H1 (cell line): ENCODE measurements around the gene ABHD15. TPM values are rescaled to one million over a fixed set of nuclear protein-coding genes. Genes with fewer than 3 reads are reported as not detected.

ENCODE experiments used
- CTCF ChIA-PET: fragments of 300-600 bp; sonication (Branson Sonifier 250); formaldehyde crosslinking; loops from one replicate; lab custom pipeline; 2021; ENCODE audit not compliant: partially characterized antibody; lab: Charles Lee
- POLR2A ChIA-PET: fragments of 300-600 bp; sonication (Branson Sonifier 250); formaldehyde crosslinking; loops from one replicate; lab custom pipeline; 2021; ENCODE audit warnings: inconsistent platforms; ENCODE audit not compliant: partially characterized antibody; lab: Charles Lee
- DNase-seq, 2 experiments: peaks; one replicate each; pipeline versions ENCODE4 v3.0.0 to v3.0.0-alpha.2; 2010 to 2022; ENCODE audit warnings: low spot score in 2 of 2, low read depth in 1 of 2, mixed read lengths in 1 of 2
- FAIRE-seq: peaks from 2 replicates; lab custom pipeline; 2011; peaks lifted over from hg19 to GRCh38; lab: Jason Lieb, UNC
- H2AFZ ChIP-seq: 2 replicates; pipeline ENCODE4 v1.8.1; 2012; ENCODE audit warnings: low read length, inconsistent platforms
- H2AK5ac ChIP-seq: 2 replicates; pipeline ENCODE4 v1.6.1; 2013; ENCODE audit warnings: low read depth, low read length
- H2BK120ac ChIP-seq: replicated peaks from 2 replicates; pipeline ENCODE3; 2013; ENCODE audit warnings: low read depth, low read length, inconsistent platforms
- H2BK12ac ChIP-seq: 2 replicates; pipeline ENCODE4 v1.6.1; 2013; ENCODE audit warnings: low read depth, low read length
- H2BK15ac ChIP-seq: 2 replicates; pipeline ENCODE4 v1.6.1; 2013; ENCODE audit warnings: low read length
- H2BK20ac ChIP-seq: 2 replicates; pipeline ENCODE4 v1.6.1; 2013; ENCODE audit warnings: low read length
- H2BK5ac ChIP-seq: 2 replicates; pipeline ENCODE4 v1.6.1; 2013; ENCODE audit warnings: low read depth, low read length
- H3K14ac ChIP-seq: 2 replicates; pipeline ENCODE4 v1.6.1; 2013; ENCODE audit warnings: inconsistent platforms; ENCODE audit not compliant: insufficient read length
- H3K18ac ChIP-seq: 2 replicates; pipeline ENCODE4 v1.6.1; 2013; ENCODE audit warnings: low read length; ENCODE audit errors: extremely low read depth
- H3K23ac ChIP-seq: 2 replicates; pipeline ENCODE4 v1.6.1; 2013; ENCODE audit warnings: inconsistent platforms; ENCODE audit not compliant: insufficient read length
- H3K23me2 ChIP-seq: 2 replicates; pipeline ENCODE4 v1.6.1; 2013; ENCODE audit warnings: low read depth, low read length
- H3K27ac ChIP-seq: 2 replicates; pipeline ENCODE4 v1.6.1; 2011; ENCODE audit warnings: low read depth, low read length, inconsistent platforms
- H3K27me3 ChIP-seq, 4 experiments: replicated peaks in 1 of 4; 1 replicate in 1 of 4; 2 replicates in 3 of 4; pipeline versions ENCODE4 v1.6.1 to v1.8.1; 2011 to 2013; ENCODE audit warnings: low read length in 3 of 4, mild to moderate bottlenecking in 3 of 4, inconsistent platforms in 2 of 4, mixed read lengths in 2 of 4, moderate library complexity in 1 of 4; ENCODE audit not compliant: control insufficient read depth in 3 of 4, insufficient read depth in 3 of 4; ENCODE audit errors: extremely low read depth in 1 of 4
- H3K36me3 ChIP-seq, 4 experiments: 2 replicates each; pipeline versions ENCODE4 v1.6.1 to v1.8.1; 2011 to 2013; ENCODE audit warnings: mild to moderate bottlenecking in 4 of 4, low read length in 3 of 4, moderate library complexity in 2 of 4, control low read depth in 1 of 4, inconsistent platforms in 1 of 4; ENCODE audit not compliant: insufficient read depth in 4 of 4, control insufficient read depth in 2 of 4
- H3K4ac ChIP-seq: replicated peaks from 2 replicates; pipeline ENCODE3; 2013; ENCODE audit warnings: low read length, low read depth, mixed read lengths, inconsistent platforms; ENCODE audit not compliant: insufficient read length
- H3K4me1 ChIP-seq, 4 experiments: replicated peaks in 1 of 4; 1 replicate in 1 of 4; 2 replicates in 3 of 4; pipeline versions ENCODE4 v1.6.1 to v1.8.1; 2011 to 2013; ENCODE audit warnings: low read length in 3 of 4, inconsistent platforms in 2 of 4, mixed read lengths in 1 of 4; ENCODE audit not compliant: insufficient read depth in 4 of 4, control insufficient read depth in 3 of 4
- H3K4me2 ChIP-seq, 2 experiments: 2 replicates each; pipeline versions ENCODE4 v1.6.1 to v1.8.1; 2011 to 2013; ENCODE audit warnings: low read depth in 2 of 2, low read length in 2 of 2, control low read depth in 1 of 2, inconsistent platforms in 1 of 2, mild to moderate bottlenecking in 1 of 2; ENCODE audit not compliant: insufficient read depth in 1 of 2
- H3K4me3 ChIP-seq, 4 experiments: fragments of 200-600, 300-600 bp in 1 of 4; sonication (generic), shearing (Covaris generic), sonication (Bioruptor Twin) in 1 of 4; 2 replicates each; pipeline versions ENCODE4 v1.5.1 to v1.8.1; 2011 to 2016; ENCODE audit warnings: low read length in 4 of 4, low read depth in 3 of 4, control low read depth in 2 of 4, inconsistent platforms in 2 of 4, mild to moderate bottlenecking in 2 of 4, mixed read lengths in 1 of 4, moderate library complexity in 1 of 4; ENCODE audit not compliant: insufficient read depth in 2 of 4; ENCODE audit errors: extremely low read depth in 1 of 4
- H3K56ac ChIP-seq: replicated peaks from 2 replicates; pipeline ENCODE3; 2013; ENCODE audit warnings: low read depth, mild to moderate bottlenecking, mixed read lengths, low read length, inconsistent platforms; ENCODE audit not compliant: insufficient read length
- H3K79me1 ChIP-seq: 2 replicates; pipeline ENCODE4 v1.6.1; 2013; ENCODE audit warnings: low read depth, low read length, control low read depth
- H3K79me2 ChIP-seq, 2 experiments: 2 replicates each; pipeline versions ENCODE4 v1.6.1 to v1.8.1; 2012 to 2013; ENCODE audit warnings: low read length in 2 of 2, mild to moderate bottlenecking in 2 of 2, inconsistent platforms in 1 of 2; ENCODE audit not compliant: insufficient read depth in 2 of 2, control insufficient read depth in 1 of 2
- H3K9ac ChIP-seq, 4 experiments: replicated peaks in 1 of 4; 1 replicate in 1 of 4; 2 replicates in 3 of 4; pipeline versions ENCODE4 v1.6.1 to v1.8.1; 2011 to 2013; ENCODE audit warnings: low read depth in 3 of 4, low read length in 3 of 4, control low read depth in 2 of 4, mild to moderate bottlenecking in 2 of 4, moderate library complexity in 2 of 4, inconsistent platforms in 1 of 4; ENCODE audit errors: extremely low read depth in 1 of 4
- H3K9me3 ChIP-seq, 2 experiments: 2 replicates each; pipeline versions ENCODE4 v1.6.1 to v1.8.1; 2012 to 2013; ENCODE audit warnings: mild to moderate bottlenecking in 2 of 2, moderate library complexity in 2 of 2, control low read depth in 1 of 2, inconsistent platforms in 1 of 2, low read depth in 1 of 2, low read length in 1 of 2, mixed read lengths in 1 of 2; ENCODE audit not compliant: insufficient read depth in 2 of 2
- H4K20me1 ChIP-seq, 2 experiments: replicated peaks in 1 of 2; 2 replicates each; pipeline versions ENCODE3 to v1.8.1; 2011 to 2013; ENCODE audit warnings: inconsistent platforms in 2 of 2, low read length in 2 of 2, mild to moderate bottlenecking in 1 of 2; ENCODE audit not compliant: insufficient read depth in 2 of 2, control insufficient read depth in 1 of 2
- H4K5ac ChIP-seq: 2 replicates; pipeline ENCODE4 v1.6.1; 2013; ENCODE audit warnings: low read length, low read depth, mixed read lengths, inconsistent platforms; ENCODE audit not compliant: insufficient read length
- H4K8ac ChIP-seq: 2 replicates; pipeline ENCODE4 v1.8.0; 2013; ENCODE audit warnings: mild to moderate bottlenecking, moderate library complexity, low read length, inconsistent platforms; ENCODE audit not compliant: insufficient read depth; ENCODE audit errors: extremely low read depth
- H4K91ac ChIP-seq: replicated peaks from 2 replicates; pipeline ENCODE3; 2013; ENCODE audit warnings: low read length, mixed read lengths, inconsistent platforms; ENCODE audit not compliant: insufficient read length
- EGR1 ChIP-seq: IDR thresholded peaks from 2 replicates; pipeline ENCODE4 v1.6.1; 2011; ENCODE audit warnings: low read depth, low read length, borderline replicate concordance
- EP300 ChIP-seq, 2 experiments: IDR thresholded peaks; 1 replicate in 1 of 2; 2 replicates in 1 of 2; pipeline ENCODE4 v1.6.1; 2011 to 2012; ENCODE audit warnings: low read depth in 2 of 2, low read length in 2 of 2, mild to moderate bottlenecking in 2 of 2, borderline replicate concordance in 1 of 2, inconsistent platforms in 1 of 2, moderate library complexity in 1 of 2
- EZH2 ChIP-seq: fragments of 200-600 bp; sonication (generic); IDR thresholded peaks from 2 replicates; pipeline ENCODE4 v1.7.1; 2012; ENCODE audit warnings: low read depth, mild to moderate bottlenecking, moderate library complexity, low read length, inconsistent platforms; ENCODE audit not compliant: severe bottlenecking
- JUN ChIP-seq: IDR thresholded peaks from 2 replicates; pipeline ENCODE4 v1.6.1; 2011; ENCODE audit warnings: low read depth, mild to moderate bottlenecking, improper control_type of control experiment, low read length
- KDM4A ChIP-seq: IDR thresholded peaks from one replicate; pipeline ENCODE4 v1.7.1; 2012; ENCODE audit warnings: low read depth, mild to moderate bottlenecking, moderate library complexity, low read length, inconsistent platforms; ENCODE audit not compliant: severe bottlenecking
- KDM5A ChIP-seq: fragments of 200-600 bp; IDR thresholded peaks from 2 replicates; pipeline ENCODE4 v1.7.1; 2012; ENCODE audit warnings: mild to moderate bottlenecking, low read length, inconsistent platforms, mixed read lengths
- NRF1 ChIP-seq: IDR thresholded peaks from 2 replicates; pipeline ENCODE4 v1.6.1; 2011; ENCODE audit warnings: mild to moderate bottlenecking, low read depth, low read length, improper control_type of control experiment
- POLR2AphosphoS5 ChIP-seq: IDR thresholded peaks from 2 replicates; pipeline ENCODE4 v1.6.1; 2011; ENCODE audit warnings: low read depth, low read length
- SP2 ChIP-seq: IDR thresholded peaks from 2 replicates; pipeline ENCODE4 v1.6.1; 2012; ENCODE audit warnings: mild to moderate bottlenecking, low read length, inconsistent platforms
- SUZ12 ChIP-seq: fragments of 200-600 bp; sonication (generic); IDR thresholded peaks from 2 replicates; pipeline ENCODE4 v1.6.1; 2012; ENCODE audit warnings: mild to moderate bottlenecking, inconsistent platforms, low read length, moderate library complexity, mixed read lengths
- WGBS, 2 experiments: shearing (Covaris generic) in 1 of 2; methylation state at CpG; one replicate each; pipeline versions ENCODE4 v1.1.6 to v1.1.7; 2013 to 2015; ENCODE audit warnings: low lambda C conversion rate in 2 of 2, mixed read lengths in 2 of 2, inconsistent platforms in 1 of 2, low coverage in 1 of 2, missing lambda C conversion rate in 1 of 2; ENCODE audit not compliant: insufficient replicate concordance in 2 of 2, insufficient coverage in 1 of 2, insufficient read length in 1 of 2; ENCODE audit errors: extremely low coverage in 1 of 2, missing lambda C conversion rate in 1 of 2; 5-methylcytosine and 5-hydroxymethylcytosine counted together
- polyA plus RNA-seq, 7 experiments: library from polyadenylated mRNA; depleted of rRNA in 3 of 7; stranded (reverse) in 5 of 7; unstranded in 2 of 7; fragments of >200 nt in 5 of 7; fragments of 200-250 nt in 2 of 7; gene quantifications; 1 replicate in 5 of 7; 2 replicates in 1 of 7; 4 replicates in 1 of 7; pipeline versions ENCODE4 v1.2.1 to v1.2.3, GENCODE V29; 2011 to 2013; ENCODE audit warnings: missing spikeins in 2 of 7, mixed read lengths in 2 of 7
- total RNA-seq: library from RNA; stranded (reverse); fragmentation: NEBNext Ultra II Directional; extraction: Animal tissue kit (Norgen Biotek cat#: 25700); gene quantifications from 2 replicates; pipeline ENCODE4 v1.2.1, GENCODE V29; 2021

Gene ABHD15
- total and polyA plus RNA-seq, 2 of the 8 experiments (the other 6 are each of a cell fraction or from before 2014, with no cell fraction given): 0.88 to 1.7 TPM

- CTCF ChIA-PET: interaction anchor here (1.7 to 14.8 kb wide), 7 partner anchors 8 to 217 kb away, joined by 7 to 193 read pairs (median 11); partner anchors contain the start of genes ABHD15, CORO6 and TP53I13
- Histone ChIP-seq H4K91ac (no peak overlapping the region), H3K79me2 (peaks cover 0 to 42% of the 10 kb centered on the region in 2 experiments; a peak in 2 of 4 replicates), H2BK12ac (peak overlapping the region; percentile 72; the same call in 1 of the 2 replicates), H3K23ac (no peak overlapping the region), H2BK20ac (no peak overlapping the region), H3K18ac (no peak overlapping the region), H3K14ac (no peak overlapping the region), H3K4me3 (no peak overlapping the region), H3K27ac (no peak overlapping the region), H3K36me3 (0 out of 8 replicates have a peak, but pooled peaks cover 0 to 4% (median 1%) of the 10 kb centered on the region in 4 experiments), H2BK120ac (no peak overlapping the region), H3K56ac (no peak overlapping the region), H4K8ac (no peak overlapping the region), H3K27me3 (peaks cover 0 to 6% (median 5%) of the 10 kb centered on the region in 4 experiments; a peak in 2 of 7 replicates), H2AFZ (no peak overlapping the region), H3K4me2 (peak overlapping the region in 1 of 2 experiments; percentile 93; a peak in 1 of 4 replicates), H2BK5ac (no peak overlapping the region), H4K5ac (no peak overlapping the region), H4K20me1 (peaks cover 15 to 36% of the 10 kb centered on the region in 2 experiments), H3K79me1 (peaks cover 19% of the 10 kb centered on the region), H3K4ac (no peak overlapping the region), H2BK15ac (no peak overlapping the region; the same call in 1 of the 2 replicates), H2AK5ac (peak overlapping the region; percentile 45; the same call in 1 of the 2 replicates), H3K9me3 (no peaks in the 10 kb centered on the region), H3K4me1 (peaks cover 7 to 37% (median 31%) of the 10 kb centered on the region in 4 experiments), H3K9ac (no peak overlapping the region), H3K23me2 (peaks cover 26% of the 10 kb centered on the region; the same call in 1 of the 2 replicates)
- POLR2A ChIA-PET: interaction anchor here (0.7 to 1.8 kb wide), 5 partner anchors 11 to 17 kb away, joined by 3 to 8 read pairs (median 5); no protein-coding TSS in a partner anchor
- DNase-seq: no peak
- FAIRE-seq: no peak
- WGBS, 2 experiments: 92% methylated on average over 9 of the region's 9 CpGs; no CpG with 5 or more reads in 1 of the 2 experiments
- no peak for TF ChIP-seq SP2
- no peak for TF ChIP-seq NRF1
- no peak for TF ChIP-seq POLR2AphosphoS5
- TF ChIP-seq KDM5A: no peak
- TF ChIP-seq EGR1: no peak
- TF ChIP-seq SUZ12: no peak
- no peak for TF ChIP-seq EZH2
- no peak for TF ChIP-seq KDM4A
- no peak for TF ChIP-seq EP300 (IDR thresholded peaks at IDR 0.05; ENCODE audit: borderline replicate concordance in 1 of 2, low read depth in 2 of 2, low read length in 2 of 2)
- no peak for TF ChIP-seq JUN
These were observed 20.0 kb upstream of the ABHD15 start for GRCh38 chr17:29586676-29587469.
